Lung (tissue), 12 donors: ENCODE measurements around the gene BTN3A1. TPM values are rescaled to one million over a fixed set of nuclear protein-coding genes. Genes with fewer than 3 reads are reported as not detected.
A peak's percentile ranks its signal among the peaks of the same experiment; 100 is the strongest.
"Not testable (repeated sequence)": the region's sequence is repeated elsewhere in the genome, so short reads cannot be mapped to it uniquely, and the experiment has no call there.

ENCODE experiments used
- ATAC-seq: fragments of 200-7000 bp; cut with Tn5 transposase; one replicate; pipeline ENCODE4 v1.9.1; 2020; ENCODE audit warnings: moderate number of reproducible peaks; ENCODE audit not compliant: insufficient read depth, low FRiP score
- DNase-seq, 3 donors: peaks; one replicate each; pipeline ENCODE4 v3.0.0-alpha.2; 2013 to 2017
- H3K27ac ChIP-seq, 2 donors: one replicate each; pipeline ENCODE4 v1.5.1; 2013; ENCODE audit warnings: mild to moderate bottlenecking in 2 of 2, moderate library complexity in 2 of 2, control low read depth in 1 of 2, inconsistent platforms in 1 of 2, low read depth in 1 of 2, low read length in 1 of 2
- H3K27me3 ChIP-seq, 3 donors: one replicate each; pipeline ENCODE4 v1.5.1; 2013; ENCODE audit warnings: low read length in 2 of 3; ENCODE audit not compliant: control insufficient read depth in 3 of 3, insufficient read depth in 3 of 3
- H3K36me3 ChIP-seq, 4 donors: one replicate each; pipeline ENCODE4 v1.5.1; 2013; ENCODE audit warnings: low read length in 4 of 4, mild to moderate bottlenecking in 1 of 4, moderate library complexity in 1 of 4; ENCODE audit not compliant: control insufficient read depth in 4 of 4, insufficient read depth in 4 of 4
- H3K4me1 ChIP-seq, 5 donors: one replicate each; pipeline ENCODE4 v1.5.1; 2013; ENCODE audit warnings: low read length in 5 of 5, mild to moderate bottlenecking in 2 of 5, moderate library complexity in 1 of 5; ENCODE audit not compliant: control insufficient read depth in 5 of 5, insufficient read depth in 5 of 5
- H3K4me3 ChIP-seq: one replicate; pipeline ENCODE4 v1.5.1; 2013; ENCODE audit warnings: mild to moderate bottlenecking, control low read depth, moderate library complexity
- H3K9ac ChIP-seq, 2 donors: one replicate each; pipeline ENCODE4 v1.5.1; 2013; ENCODE audit warnings: low read length in 2 of 2, control low read depth in 1 of 2; ENCODE audit not compliant: insufficient read depth in 1 of 2
- H3K9me3 ChIP-seq, 4 donors: one replicate each; pipeline ENCODE4 v1.5.1; 2013; ENCODE audit warnings: low read length in 3 of 4, mild to moderate bottlenecking in 1 of 4, moderate library complexity in 1 of 4; ENCODE audit not compliant: control insufficient read depth in 4 of 4, insufficient read depth in 3 of 4
- CTCF ChIP-seq: IDR thresholded peaks from 2 replicates; pipeline ENCODE4 v1.5.1; 2012; ENCODE audit warnings: mild to moderate bottlenecking; ENCODE audit errors: control extremely low read depth, extremely low read depth
- WGBS, 2 donors: extraction: QIAGEN DNeasy Blood & Tissue Kit; methylation state at CpG; one replicate each; pipeline ENCODE4 v1.1.7; 2013; 5-methylcytosine and 5-hydroxymethylcytosine counted together
- polyA plus RNA-seq, 2 donors: library from polyadenylated mRNA; stranded (reverse); fragments of 200-250 nt; gene quantifications; one replicate each; pipeline ENCODE4 v1.2.1, GENCODE V29; 2013
- total RNA-seq, 2 donors: library from RNA; depleted of rRNA in 1 of 2; stranded (reverse); fragments of >200 nt in 1 of 2; gene quantifications; one replicate each; pipeline ENCODE4 v1.2.1, GENCODE V29; 2014 to 2021
- donor health status: control.
- donor health status: control.
- donor health status: Bipolar disorder and iron deficiency.
- donor health status: healthy.
- donor health status: DM: yes; HTN: yes; CAD: no.

Gene BTN3A1
- total and polyA plus RNA-seq, 4 donors = 14.4 to 60.1 (median 22.5) TPM

- Histone ChIP-seq H3K36me3 (no peaks in the 10 kb centered on the region), H3K27ac (no peak overlapping the region), H3K9ac (no peak overlapping the region), H3K4me3 (no peak overlapping the region), H3K4me1 (no peaks in the 10 kb centered on the region), H3K27me3 (no peaks in the 10 kb centered on the region), H3K9me3 (no peaks in the 10 kb centered on the region)
- DNase-seq (no peak), ATAC-seq (no peak)
- TF ChIP-seq CTCF = no peak
Observed at GRCh38 chr6:26355366-26355765, 46.7 kb upstream of the BTN3A1 start.

- 86 to 91% methylated on average over 14 of the region's 14 CpGs for WGBS, 2 donors
- H3K4me1 ChIP-seq, H3K9me3 ChIP-seq, ATAC-seq, H3K27ac ChIP-seq, H3K9ac ChIP-seq, H3K27me3 ChIP-seq, DNase-seq, H3K36me3 ChIP-seq, H3K4me3 ChIP-seq: not testable (repeated sequence)
Observed at GRCh38 chr6:26357543-26357942, 44.5 kb upstream of the BTN3A1 start.

DNA sequence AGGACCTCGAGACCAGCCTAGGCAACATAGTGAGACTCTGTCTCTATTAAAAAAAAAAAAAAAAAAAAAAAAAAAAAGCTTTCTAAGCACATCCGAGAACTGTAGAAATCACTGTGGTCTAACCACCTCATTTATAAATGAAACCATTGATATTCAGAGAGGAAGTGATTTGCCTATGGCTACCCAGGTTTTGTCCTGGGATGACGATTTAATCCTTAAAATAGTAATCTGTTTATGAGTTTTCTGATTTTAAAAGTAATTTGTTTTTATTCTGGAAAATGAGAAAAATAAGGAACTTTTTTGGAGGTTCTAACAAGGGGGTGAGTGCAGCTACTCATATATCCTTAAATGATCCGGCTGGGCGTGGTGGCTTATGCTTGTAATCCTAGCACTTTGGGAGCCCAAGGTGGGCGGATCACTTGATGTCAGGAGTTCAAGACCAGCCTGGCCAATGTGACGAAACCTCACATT lies 43.5 kb upstream of the BTN3A1 start:
- no peak overlapping the region for H3K27ac ChIP-seq
- no peak for ATAC-seq
- no peak overlapping the region for H3K4me3 ChIP-seq
- H3K36me3 ChIP-seq = no peaks in the 10 kb centered on the region
- no peak overlapping the region for H3K9ac ChIP-seq
- no peaks in the 10 kb centered on the region for H3K4me1 ChIP-seq
- no peaks in the 10 kb centered on the region for H3K9me3 ChIP-seq
- DNase-seq = no peak
- WGBS, 2 donors = 77 to 83% methylated on average over 7 of the region's 7 CpGs
- H3K27me3 ChIP-seq = no peaks in the 10 kb centered on the region
- no peak for TF ChIP-seq CTCF

- Histone ChIP-seq H3K4me3 (no peak overlapping the region), H3K27ac (no peak overlapping the region), H3K9me3 (no peaks in the 10 kb centered on the region), H3K36me3 (no peaks in the 10 kb centered on the region), H3K4me1 (peaks cover 0 to 10% (median 2%) of the 10 kb centered on the region in 5 donors), H3K27me3 (no peaks in the 10 kb centered on the region), H3K9ac (no peak overlapping the region)
- no peak for ATAC-seq
- 86 to 89% methylated on average over 5 of the region's 5 CpGs for WGBS, 2 donors
- TF ChIP-seq CTCF = no peak
- peak in 2 of 3 donors; percentile 40 to 44 for DNase-seq
Observed at GRCh38 chr6:26359765-26360164, 42.3 kb upstream of the BTN3A1 start.
